ENCODE data around the gene HTR4. TPM values are rescaled to one million over a fixed set of nuclear protein-coding genes. Genes with fewer than 3 reads are reported as not detected.

Gene HTR4
- total and polyA plus RNA-seq, 2 donors (not counting 3 experiments of a cell fraction or from before 2014, with no cell fraction given) = not detected

GRCh38 chr5:148515460-148515859 is 138.9 kb downstream of the HTR4 start:
- Histone ChIP-seq H3K4me1 (ENCODE audit: control insufficient read depth, extremely low read depth, insufficient read depth, low read length) (no peaks in the 10 kb centered on the region), H3K36me3 (ENCODE audit: control insufficient read depth in 2 of 2, extremely low read depth in 1 of 2, insufficient read depth in 2 of 2, low read length in 2 of 2) (no peaks in the 10 kb centered on the region), H3K4me3 (replicated peaks in 1 of 3; ENCODE audit: insufficient read depth in 1 of 3, low read depth in 1 of 3, low read length in 3 of 3) (no peak overlapping the region), H3K9me1 (replicated peaks; ENCODE audit: control insufficient read depth, extremely low read depth, insufficient read depth, low read length) (no peaks in the 10 kb centered on the region), H3K27me3 (ENCODE audit: control insufficient read depth in 2 of 2, insufficient read depth in 2 of 2, low read length in 2 of 2) (peaks cover 0 to 2% of the 10 kb centered on the region in 2 experiments), H3K9ac (replicated peaks; ENCODE audit: extremely low read depth, insufficient read depth, low read length) (no peak overlapping the region), H4K20me1 (replicated peaks; ENCODE audit: control insufficient read depth, extremely low read depth, insufficient read depth, low read length) (no peaks in the 10 kb centered on the region), H2AFZ (ENCODE audit: low read depth, low read length) (no peak overlapping the region), H3K27ac (ENCODE audit: insufficient read depth, low read depth, low read length) (no peak overlapping the region), H3K4me2 (ENCODE audit: insufficient read depth, low read length) (no peak overlapping the region), H3K79me2 (ENCODE audit: control insufficient read depth, insufficient read depth, low read length) (no peaks in the 10 kb centered on the region), H3K9me3 (replicated peaks; ENCODE audit: control insufficient read depth, insufficient read depth, low read length) (no peaks in the 10 kb centered on the region)
- TF ChIP-seq POLR2AphosphoS5 (IDR thresholded peaks at IDR 0.05; ENCODE audit: insufficient read depth, low read depth, low read length) (no peak), MYC (IDR thresholded peaks at IDR 0.05; ENCODE audit: low read depth, low read length) (no peak), FOS (IDR thresholded peaks at IDR 0.05; ENCODE audit: borderline replicate concordance, insufficient read depth, low read length) (no peak), GATA2 (IDR thresholded peaks at IDR 0.05; ENCODE audit: insufficient read depth, insufficient read length, low read depth, low read length) (no peak), POLR2A (IDR thresholded peaks at IDR 0.05; ENCODE audit: low read depth, low read length) (no peak), JUN (IDR thresholded peaks at IDR 0.05; ENCODE audit: borderline replicate concordance, insufficient read depth, insufficient read length, low read depth) (no peak), EZH2 (IDR thresholded peaks at IDR 0.05; ENCODE audit: borderline replicate concordance, low read depth, low read length, severe bottlenecking) (no peak), MAX (IDR thresholded peaks at IDR 0.05; ENCODE audit: insufficient read depth, insufficient read length) (no peak)
- TF ChIP-seq, protein P1, sequence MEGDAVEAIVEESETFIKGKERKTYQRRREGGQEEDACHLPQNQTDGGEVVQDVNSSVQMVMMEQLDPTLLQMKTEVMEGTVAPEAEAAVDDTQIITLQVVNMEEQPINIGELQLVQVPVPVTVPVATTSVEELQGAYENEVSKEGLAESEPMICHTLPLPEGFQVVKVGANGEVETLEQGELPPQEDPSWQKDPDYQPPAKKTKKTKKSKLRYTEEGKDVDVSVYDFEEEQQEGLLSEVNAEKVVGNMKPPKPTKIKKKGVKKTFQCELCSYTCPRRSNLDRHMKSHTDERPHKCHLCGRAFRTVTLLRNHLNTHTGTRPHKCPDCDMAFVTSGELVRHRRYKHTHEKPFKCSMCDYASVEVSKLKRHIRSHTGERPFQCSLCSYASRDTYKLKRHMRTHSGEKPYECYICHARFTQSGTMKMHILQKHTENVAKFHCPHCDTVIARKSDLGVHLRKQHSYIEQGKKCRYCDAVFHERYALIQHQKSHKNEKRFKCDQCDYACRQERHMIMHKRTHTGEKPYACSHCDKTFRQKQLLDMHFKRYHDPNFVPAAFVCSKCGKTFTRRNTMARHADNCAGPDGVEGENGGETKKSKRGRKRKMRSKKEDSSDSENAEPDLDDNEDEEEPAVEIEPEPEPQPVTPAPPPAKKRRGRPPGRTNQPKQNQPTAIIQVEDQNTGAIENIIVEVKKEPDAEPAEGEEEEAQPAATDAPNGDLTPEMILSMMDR (IDR thresholded peaks at IDR 0.05; ENCODE audit: extremely low read depth in 1 of 2, insufficient read depth in 1 of 2, low read depth in 1 of 2, low read length in 2 of 2) = no peak
- BruUV-seq (replicated peaks) = no TSS peak
- intact Hi-C loops (cut with micrococcal nuclease) (no loop called here), dilution Hi-C loops (cut with MboI; ENCODE audit: extremely low pct_ligation_motif_present, low sequenced_read_pairs) (no loop called here)
- ChIA-PET POLR2A (no interaction called here), CTCF (no interaction called here)
- DNase-seq (ENCODE audit: low read depth, low spot score) (no peak), FAIRE-seq (no peak)
